IPS DF 4.7 (cell line): ENCODE results near the gene KCTD16.

ENCODE experiments used
- DNase-seq: peaks from one replicate; pipeline ENCODE4 v3.0.0-alpha.2; 2013; ENCODE audit warnings: low spot score; ENCODE audit errors: extremely low read depth

KCTD16 gene

GRCh38 chr5:144332265-144332664 is 161.6 kb downstream of the KCTD16 start:
- DNase-seq: peak; percentile 36

DNA sequence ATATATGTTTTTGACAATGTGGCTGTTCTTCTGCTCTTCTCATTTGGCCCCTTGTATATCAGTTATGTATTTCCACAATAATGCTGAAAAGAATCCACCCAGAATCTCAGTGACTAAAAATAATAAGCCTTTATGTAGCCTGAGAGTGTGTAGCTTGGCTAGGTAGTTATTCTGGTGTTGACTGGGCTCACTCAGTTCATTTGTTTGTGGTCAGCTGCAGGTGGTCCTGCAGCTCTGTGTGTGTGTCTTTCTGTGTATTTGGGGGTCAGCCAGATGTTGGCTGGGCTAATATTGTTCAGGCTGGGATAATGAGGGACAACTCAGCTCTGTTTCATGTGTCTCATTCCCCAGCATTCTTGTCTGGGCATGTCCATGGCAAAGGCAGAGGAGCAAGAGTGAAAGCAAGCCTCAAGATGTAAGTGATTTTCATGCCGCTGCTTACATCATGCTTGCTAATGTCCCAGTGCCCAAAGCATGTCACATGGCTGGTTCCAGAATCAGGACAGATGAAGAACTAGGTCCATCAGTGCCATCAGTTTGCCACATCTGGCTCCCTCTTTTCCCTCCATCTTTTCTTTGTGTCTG is 162.8 kb downstream of the KCTD16 start:
- DNase-seq: no peak

- no peak for DNase-seq
Measured at GRCh38 chr5:144335561-144335960, 164.9 kb downstream of the KCTD16 start.

DNA sequence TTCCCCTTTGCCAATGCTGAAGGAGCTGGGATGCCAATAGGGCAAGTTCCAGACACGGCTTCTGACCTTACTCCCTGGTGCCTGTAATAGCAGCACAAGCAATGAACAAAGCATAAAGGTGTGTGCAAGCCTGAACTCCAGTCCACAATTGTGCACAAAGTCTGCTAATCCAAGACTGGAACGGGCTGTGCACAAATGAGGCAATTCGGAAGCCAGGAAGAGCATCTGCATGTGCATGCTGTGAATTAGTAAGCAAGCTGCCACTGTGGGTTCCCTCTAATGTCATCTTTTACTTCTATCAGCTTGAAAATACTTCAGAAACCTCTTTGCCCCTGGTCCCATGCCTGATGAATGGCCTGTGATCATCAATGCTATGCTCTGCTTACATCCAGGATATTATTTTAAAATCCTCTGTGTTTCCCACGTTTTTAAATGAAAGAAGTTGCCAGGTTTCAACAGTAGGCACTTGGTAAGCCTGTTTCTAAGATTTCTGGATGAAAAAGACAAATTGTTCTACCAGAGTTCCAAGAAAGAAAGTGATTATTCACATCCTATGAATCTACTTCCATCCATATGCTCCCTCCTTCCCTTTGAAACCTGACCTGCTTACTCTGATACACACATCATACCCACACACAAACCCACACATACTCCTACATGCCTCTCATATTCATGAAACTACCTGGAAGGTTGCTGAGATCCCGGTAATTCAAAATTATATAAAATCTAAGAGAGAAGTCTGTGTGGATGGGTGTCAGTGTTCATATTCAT is 165.7 kb downstream of the KCTD16 start:
- no peak for DNase-seq

DNA sequence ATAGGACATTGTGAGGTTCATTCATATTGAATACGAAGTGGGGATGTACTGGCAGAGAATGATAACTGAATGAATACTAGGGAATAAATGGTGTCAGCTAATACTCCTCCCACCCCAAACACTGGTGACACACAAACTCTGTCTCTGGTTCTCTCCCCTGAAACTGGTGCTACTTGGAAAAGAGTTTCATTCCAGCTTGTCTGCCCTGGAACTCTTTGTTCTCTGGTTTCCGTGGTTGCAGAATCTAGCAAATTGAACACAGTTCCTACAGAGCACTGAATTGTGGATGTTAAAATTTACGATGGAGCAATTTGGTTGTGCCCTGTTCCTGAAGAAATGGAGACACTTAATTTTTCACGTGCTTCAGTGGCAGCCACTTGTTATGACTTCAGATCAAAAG is 181.7 kb downstream of the KCTD16 start:
- DNase-seq: no peak

- no peak for DNase-seq
Measured at GRCh38 chr5:144352732-144353317, 182.2 kb downstream of the KCTD16 start.

- DNase-seq: peak; percentile 19
Measured at GRCh38 chr5:144356489-144356888, 185.8 kb downstream of the KCTD16 start.

DNA sequence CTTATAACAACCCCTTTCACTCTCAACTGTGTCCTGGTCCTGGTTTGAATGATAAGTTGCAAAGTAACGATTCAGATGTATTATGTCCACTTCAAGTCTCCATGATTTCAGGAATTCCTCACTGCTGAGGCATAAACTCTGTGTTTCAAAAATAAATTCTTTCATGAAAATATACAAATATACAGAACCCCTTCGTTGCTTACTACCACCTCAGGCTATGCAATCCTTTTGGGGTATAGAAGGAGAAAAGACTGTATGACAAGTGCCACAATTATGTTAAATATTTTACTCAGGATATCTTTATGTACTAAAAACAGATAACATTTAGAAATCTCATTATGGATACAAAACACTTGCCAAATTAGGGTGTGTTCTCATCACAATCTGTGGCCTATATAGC is 190.7 kb downstream of the KCTD16 start:
- DNase-seq: no peak

DNA sequence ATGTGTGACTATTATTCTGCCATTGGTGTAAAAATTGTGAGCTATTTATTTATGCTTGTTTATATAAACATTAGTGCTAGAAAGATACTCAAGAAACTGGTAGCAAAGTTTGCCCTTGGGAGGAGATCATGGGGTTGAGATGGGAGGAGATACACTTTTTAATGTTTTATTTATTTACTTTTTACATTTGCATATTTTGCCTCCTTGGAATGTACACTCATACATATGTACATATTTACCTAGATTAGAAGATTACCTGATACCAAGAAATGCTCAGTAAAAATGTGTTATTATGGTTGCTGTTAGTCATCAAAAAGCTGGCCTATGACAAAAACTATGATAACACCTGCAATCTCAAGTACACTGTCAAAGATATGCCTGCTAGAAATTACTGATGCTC is 195.2 kb downstream of the KCTD16 start:
- no peak for DNase-seq

GRCh38 chr5:144367991-144368390 is 197.3 kb downstream of the KCTD16 start:
- DNase-seq: no peak

DNA sequence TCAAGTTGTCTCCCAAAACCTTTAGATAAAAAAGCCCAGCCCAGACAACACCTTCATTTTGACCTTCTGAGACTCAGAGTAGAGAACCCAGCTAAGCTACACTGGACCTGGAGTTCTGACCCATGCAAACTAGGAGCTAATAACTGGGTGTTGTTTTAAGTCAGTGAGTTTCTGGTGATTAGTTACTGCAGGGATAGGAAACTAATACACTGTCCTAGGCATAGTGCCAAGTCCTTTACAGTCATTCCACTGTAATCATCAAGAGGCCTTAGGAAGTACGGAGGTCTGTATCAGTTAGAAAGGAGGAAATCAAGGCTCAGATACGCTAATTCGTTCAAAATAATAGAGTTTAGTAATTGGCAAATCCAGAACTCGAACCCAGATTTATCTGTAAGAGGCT is 197.9 kb downstream of the KCTD16 start:
- DNase-seq: no peak

- DNase-seq: no peak
Measured at GRCh38 chr5:144369006-144369405, 198.3 kb downstream of the KCTD16 start.

DNA sequence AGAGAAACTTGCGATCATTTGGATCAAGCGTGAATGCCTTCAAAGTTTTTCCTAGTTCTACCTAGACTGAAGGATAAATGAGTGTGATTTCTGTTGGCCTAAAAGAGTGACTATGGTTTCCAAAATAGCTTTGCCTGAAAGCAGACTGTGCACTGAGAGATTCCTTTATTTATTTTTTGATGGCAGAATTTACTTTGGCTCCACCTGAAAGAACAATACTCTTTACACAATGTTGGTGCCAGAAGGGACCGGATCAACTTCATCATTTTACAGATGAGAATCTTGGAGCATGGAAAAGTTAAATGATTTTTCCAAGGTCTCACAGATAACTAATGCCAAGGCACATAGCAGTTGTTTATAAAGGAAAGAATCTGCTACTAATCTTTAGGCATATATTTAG is 199.6 kb downstream of the KCTD16 start:
- no peak for DNase-seq

GRCh38 chr5:144374637-144375036 is 204.0 kb downstream of the KCTD16 start:
- DNase-seq: no peak

DNA sequence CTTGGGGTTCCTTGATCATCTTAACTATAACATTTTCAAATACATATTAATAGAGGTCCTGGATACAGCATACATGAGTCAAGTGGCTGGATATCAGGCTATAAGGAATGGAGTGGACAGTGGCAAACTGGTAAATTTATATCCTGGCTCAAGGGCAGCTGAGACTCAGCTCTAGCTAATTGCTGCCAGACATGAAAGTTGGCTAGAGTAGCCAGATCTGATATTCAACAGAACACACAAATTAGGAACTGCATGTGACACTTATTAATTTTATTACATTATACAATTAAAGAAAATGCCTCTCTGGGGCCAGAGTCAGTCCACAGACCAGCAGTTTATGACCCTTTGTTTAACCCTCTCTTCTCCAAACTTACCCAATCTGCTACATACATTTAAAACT is 206.5 kb downstream of the KCTD16 start:
- DNase-seq: no peak

DNA sequence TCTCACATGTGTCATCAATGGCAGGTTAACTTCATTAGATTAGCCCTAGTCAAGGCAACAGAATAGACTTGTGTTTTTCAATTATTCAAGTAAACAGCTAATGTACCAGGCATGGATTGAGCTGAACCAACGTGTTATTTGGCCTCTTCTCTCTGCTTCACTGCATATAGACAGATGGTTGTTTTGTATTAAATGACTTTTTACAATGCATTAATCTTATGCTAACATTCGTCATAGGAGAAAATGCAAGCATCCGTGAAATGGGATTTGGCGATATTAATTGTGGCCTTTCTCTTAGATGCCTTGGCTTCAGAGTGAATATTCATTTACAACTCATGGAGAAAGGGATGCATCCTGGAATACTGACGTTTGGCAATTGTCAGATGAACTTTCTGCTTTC is 208.0 kb downstream of the KCTD16 start:
- DNase-seq: no peak

GRCh38 chr5:144385597-144385996 is 214.9 kb downstream of the KCTD16 start:
- DNase-seq: no peak

DNA sequence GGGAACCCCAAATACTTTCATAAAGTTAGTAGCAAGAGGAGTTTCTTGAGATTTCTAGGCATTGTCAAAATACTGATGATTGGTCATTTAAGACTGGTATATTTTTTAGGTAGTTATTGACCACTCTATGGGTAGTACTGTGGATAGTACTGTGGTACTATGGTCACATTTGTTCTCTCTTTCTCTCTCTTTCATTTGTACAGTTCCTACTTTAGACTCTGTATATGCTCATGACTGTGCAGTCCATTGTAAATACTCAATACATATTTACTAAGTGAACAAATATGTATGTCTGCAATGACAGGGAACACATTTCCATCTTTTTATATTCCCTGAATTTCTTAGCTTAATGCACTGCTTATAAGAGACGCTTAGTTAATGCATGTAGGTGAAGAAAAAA is 215.6 kb downstream of the KCTD16 start:
- DNase-seq: no peak

DNA sequence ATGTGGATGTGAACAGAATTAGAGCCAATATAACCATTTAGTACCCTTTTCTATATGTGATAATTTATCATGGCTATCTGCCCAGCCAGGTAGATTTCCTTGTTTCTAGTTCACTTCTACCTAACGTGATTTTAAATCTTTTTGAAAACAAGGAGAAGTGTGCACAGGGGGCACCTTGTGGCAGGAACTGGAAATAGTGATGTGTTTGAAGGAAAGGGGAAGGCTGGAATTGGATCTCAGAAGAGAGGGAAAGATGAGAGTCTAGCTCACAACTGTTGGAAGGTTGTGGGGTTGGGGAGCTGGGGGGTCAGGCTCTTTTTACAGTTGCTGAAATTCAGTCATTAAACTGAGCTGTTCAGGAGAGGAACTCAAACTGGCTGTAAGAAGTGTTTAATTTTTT is 219.5 kb downstream of the KCTD16 start:
- no peak for DNase-seq

DNA sequence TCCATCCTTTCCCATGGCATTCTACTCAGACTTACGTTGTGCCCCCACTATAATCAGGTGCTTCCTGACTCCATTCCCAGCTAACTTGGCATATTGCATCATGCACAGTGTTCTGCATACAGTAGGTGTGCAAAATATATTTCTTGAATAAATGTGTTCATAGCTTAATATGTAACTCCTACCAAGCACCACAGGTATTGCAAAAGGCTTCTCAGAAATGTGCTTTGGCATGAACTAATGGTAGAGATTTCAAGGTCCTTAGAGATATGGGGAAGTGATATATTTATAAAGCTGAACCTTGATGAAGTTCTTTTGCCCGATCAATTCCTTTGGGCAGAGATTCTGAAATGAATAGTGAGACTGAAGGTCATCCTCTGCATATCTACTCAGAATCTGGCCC is 220.4 kb downstream of the KCTD16 start:
- DNase-seq: no peak

DNA sequence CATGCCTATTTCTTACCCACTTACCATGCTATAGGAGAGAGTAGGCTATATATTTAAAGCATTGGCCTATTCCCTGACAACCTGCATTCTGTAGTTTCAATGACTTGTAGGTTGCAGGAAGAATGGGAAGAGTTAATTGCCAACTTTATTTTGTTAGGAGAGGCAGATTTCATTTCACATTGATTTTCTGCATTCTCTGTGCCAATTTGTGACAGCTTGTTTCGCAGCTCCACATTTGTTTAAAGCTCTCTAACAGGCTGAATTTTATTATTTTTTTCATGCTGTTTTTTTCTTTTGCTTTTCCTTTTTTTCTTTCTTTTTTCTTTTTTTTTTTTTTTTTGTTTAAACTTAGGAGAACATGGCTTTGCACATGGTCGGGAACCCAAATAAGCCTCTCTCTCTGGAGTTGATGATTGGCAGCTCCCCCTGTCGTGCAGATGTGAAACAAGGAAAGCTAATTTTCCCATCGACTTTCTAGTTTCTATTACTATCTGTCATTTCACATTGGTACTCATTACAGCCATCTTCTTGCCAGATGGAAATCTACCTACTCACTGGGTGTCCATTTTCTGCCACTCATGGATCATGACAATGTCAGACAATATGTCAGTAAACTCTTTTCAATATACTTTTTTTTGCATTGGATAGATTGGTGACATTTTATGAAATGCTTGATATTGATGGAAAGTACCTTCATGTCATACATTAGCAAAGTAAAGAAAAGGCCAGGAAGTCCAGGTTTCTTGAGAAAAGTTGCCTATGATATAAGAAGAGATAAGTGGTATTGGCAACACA is 223.2 kb downstream of the KCTD16 start:
- no peak for DNase-seq

GRCh38 chr5:144395704-144396103 is 225.0 kb downstream of the KCTD16 start:
- no peak for DNase-seq
